NCI-H748 (cell line): ENCODE measurements around the gene LGALS8.
"Not testable (repeated sequence)": the region's sequence is repeated elsewhere in the genome, so short reads cannot be mapped to it uniquely, and the experiment has no call there.

Experiments used
- DNase-seq: peaks from one replicate; lab custom pipeline; 2025; ENCODE audit not compliant: unreplicated experiment; lab: John Stamatoyannopoulos, UW

Gene LGALS8

GRCh38 chr1:236536540-236536939 is 12.8 kb downstream of the LGALS8 start:
- DNase-seq: peak; percentile 11

DNA sequence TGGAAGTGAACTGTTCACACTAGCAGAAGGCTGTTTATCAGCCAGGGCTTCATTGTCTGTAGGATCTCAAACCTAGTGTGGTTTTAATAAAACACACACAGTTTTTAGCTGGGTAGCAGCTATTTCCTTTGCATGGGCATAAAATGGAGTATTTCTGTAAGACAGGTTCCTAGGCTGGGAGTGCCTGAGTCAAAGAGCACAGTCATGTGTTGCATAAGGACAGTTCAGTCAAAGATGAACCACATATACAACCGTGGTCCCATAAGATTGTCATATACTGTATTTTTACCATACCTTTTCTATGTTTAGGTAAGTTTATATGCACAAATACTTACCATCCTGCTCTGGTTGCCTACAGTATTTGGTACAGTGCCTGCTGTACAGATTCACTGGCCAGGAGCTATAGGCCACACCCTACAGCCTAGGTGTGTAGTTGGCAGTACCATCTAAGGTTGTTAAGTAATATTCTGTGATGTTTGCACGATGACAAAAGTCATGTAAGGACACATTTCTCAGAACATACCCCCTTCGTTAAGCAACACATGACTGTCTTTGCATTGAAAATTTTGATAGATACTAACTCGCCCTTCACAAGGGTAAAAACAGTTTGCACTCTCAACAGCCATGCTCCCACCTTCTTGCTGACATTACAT is 17.2 kb downstream of the LGALS8 start:
- DNase-seq: no peak

GRCh38 chr1:236541710-236542109 is 17.9 kb downstream of the LGALS8 start:
- no peak for DNase-seq

- no peak for DNase-seq
These were observed 19.4 kb downstream of the LGALS8 start for GRCh38 chr1:236543065-236543669.

DNA sequence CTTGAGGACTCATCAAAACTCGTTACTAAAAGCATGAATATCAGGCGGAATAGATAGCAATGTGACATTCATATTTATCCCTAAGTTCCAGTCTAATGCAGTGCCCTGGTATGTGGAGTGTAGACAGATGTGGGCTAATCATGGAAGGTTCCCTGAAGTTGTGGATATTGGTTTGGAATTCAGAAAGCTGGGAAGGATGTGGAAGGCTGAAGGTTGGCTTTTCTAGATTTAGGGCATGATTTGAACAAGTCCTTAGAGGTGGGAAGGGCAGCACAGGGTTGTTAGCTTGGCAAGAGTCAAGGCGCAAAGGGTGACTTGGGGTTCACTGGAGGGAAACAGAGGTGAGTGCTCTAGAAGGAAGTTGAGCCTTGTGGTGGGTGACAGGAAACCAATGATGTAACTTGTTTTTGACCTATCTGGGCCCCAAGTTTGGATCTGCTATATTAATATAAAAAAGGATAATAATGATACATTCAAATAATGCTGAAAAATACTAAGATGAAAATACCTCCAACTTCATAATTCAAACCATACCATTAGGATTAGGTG is 21.9 kb downstream of the LGALS8 start:
- DNase-seq: no peak

DNA sequence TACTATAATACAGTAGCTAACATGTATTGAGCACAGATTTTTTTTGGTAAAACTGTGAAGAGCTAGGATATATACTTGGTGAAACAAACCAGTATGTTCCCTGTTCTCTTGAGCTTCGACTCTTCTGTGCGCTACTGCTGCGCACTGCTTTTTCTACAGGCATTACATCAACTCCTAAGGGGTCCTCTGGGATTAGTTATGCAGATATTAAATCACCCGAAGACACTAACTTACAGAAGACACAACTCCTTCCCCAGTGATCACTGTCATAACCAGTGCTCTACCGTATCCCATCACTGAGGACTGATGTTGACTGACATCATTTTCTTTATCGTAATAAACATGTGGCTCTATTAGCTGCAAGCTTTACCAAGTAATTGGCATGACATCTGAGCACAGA is 24.7 kb downstream of the LGALS8 start:
- no peak for DNase-seq

GRCh38 chr1:236550961-236551851 is 27.4 kb downstream of the LGALS8 start:
- DNase-seq: no peak

DNA sequence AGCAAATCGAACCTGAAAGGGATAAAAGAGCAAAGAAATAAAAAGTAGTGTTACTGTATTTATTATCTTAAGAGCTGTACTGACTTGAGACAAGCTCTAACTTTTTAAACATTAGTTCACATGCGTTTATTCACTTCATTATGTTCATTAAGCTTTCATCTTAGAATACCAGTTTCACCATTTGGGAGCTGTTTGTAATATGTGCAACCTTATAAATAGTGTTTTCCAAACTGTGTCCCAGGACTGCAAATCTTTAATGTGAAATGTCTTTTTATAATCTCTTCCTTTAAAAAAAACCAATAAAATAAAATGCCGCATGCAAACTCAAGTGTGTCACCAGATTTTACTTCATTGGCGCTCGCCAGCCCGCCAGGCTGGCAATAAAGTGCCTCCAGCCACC is 28.3 kb downstream of the LGALS8 start:
- no peak for DNase-seq

DNA sequence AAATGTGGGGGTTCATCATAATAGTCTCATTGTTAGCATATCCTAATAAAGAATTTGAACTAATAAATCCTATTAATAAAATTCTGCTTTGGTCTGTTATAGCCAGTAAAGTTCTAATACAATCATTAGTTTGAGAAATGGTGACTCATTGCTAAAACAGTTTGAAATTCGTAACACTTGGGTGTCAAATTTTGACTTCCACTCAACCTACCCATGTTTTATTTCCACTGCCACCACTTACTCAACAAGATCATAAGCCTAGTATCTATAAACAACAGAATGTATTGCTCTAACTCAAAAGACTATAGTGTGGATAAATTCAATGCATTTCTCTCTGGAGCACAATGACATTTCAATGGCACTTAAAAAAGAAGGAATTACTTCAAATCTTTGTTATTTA is 29.1 kb downstream of the LGALS8 start:
- no peak for DNase-seq

DNA sequence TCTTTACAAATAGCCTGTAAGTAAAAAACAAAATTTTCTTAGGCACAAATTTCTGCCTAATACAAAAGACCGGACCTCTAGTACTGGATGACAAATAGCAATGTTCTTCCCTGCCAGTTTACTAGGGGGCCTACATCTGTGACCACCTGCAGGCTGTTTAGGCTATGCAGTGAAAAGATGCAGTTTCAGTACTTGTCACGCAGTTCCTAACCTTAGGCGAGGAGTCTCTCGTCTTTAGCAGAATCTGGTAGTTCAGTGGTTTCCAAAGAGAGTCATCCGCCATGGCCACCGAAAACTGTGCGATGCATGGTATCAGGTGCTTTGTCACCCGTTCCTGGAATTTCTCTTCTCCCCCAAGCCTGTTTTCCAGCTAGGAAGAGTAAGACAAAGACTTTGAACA is 29.6 kb downstream of the LGALS8 start:
- DNase-seq: no peak

DNA sequence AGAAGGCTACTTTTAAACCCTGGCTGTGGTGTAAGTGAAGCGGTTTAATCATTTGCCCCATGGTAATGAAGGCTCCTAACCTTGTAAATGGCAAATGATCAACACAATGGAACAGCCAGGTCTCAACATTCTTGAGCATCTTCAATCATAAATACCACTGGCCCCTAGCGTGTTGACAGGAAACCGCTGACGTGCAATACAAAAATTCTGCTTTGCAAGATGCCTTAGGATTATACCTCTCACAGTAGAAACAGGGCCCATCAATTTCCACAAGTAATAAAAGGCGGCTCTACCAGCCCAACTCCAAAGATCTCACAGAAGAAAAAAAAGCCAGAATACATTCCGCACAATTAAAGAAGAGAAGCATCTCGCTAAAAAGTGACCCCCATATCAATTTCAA is 32.8 kb downstream of the LGALS8 start:
- no peak for DNase-seq

DNA sequence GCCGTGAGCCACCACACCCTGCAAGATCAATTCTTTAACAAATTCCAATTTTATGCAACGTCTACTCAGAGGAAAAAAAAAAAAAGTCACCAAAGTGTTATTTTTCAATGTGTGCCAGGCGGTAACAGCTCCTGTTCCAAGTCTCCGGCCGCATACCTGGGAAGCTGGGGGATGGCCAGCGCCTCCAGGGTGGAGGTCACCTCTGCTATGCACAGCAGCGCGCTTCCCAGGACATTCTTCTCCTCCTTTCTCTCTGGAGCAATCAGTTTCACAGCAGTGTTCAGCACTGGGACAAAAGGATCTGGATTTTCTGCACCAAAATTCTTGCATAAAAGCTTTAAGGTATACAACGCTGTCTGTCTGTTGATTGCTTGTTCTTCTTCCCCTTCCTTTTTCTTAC is 34.3 kb downstream of the LGALS8 start:
- DNase-seq: no peak

DNA sequence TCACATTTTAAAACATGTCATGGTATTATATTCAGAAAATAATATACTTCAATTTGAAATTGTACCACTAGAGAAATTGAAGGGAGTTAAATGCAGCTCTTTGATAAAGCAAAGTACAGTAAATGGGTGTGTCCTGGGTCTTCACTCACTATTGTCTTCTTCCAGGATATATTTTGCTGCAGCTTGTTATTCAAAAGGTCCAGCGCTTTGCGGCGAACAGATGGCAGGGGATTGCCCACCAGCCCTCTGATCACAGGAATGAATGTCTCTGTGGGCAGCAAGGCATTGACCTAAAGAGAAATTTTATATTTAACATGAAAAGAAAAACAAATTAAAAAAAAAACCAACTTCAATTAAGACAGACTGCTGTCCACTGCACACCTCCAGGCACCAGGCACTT is 35.1 kb downstream of the LGALS8 start:
- no peak for DNase-seq

GRCh38 chr1:236560213-236560771 is 36.5 kb downstream of the LGALS8 start:
- DNase-seq: no peak

DNA sequence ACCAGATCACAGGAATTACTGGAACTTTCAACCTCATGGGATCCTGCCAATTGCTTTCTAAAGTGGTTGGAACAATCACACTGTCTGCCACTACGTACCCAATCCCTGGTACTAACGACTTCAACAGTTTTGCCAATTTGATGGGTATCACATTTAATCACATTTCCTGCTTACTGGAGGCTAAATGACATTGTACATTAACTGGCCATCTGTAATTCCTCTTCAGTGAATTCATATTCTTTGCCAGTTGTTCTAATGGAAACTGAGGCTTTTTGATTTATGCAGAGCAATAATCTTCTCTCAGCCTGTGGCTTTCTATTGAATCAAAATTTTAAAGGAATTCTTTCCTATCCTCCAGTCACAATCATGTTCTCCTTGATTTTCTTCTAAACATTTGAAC is 38.2 kb downstream of the LGALS8 start:
- no peak for DNase-seq

GRCh38 chr1:236565530-236565929 is 41.7 kb downstream of the LGALS8 start:
- no peak for DNase-seq

DNA sequence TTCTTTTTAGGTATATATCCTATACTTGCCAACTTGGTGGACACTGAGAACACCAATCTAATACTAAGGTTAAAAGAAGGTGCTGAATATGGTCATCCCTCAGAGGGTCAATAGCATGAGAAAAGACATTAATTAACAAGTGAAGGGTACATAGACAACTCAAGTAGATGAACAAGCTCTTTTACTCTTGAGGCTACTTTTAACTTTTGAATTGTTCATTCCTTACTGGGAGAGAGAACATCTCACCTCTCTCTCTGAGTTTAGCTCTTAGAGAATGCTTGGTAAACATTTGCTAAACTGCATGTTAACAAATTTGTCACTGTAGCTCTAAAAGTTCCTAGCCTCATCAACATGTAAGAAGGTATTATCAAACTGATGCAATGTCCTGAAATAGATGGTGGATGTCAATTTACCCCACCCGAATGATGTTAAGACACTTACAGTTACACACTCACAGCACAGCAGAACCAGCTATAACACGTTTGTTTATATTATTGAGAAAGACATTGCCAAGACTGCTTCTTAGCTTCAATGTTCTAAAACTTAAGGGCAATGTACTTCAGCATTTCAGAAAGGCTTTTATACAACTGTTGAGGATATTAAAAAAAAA is 44.6 kb downstream of the LGALS8 start:
- DNase-seq: no peak

GRCh38 chr1:236575523-236575922 is 51.7 kb downstream of the LGALS8 start:
- no peak for DNase-seq

DNA sequence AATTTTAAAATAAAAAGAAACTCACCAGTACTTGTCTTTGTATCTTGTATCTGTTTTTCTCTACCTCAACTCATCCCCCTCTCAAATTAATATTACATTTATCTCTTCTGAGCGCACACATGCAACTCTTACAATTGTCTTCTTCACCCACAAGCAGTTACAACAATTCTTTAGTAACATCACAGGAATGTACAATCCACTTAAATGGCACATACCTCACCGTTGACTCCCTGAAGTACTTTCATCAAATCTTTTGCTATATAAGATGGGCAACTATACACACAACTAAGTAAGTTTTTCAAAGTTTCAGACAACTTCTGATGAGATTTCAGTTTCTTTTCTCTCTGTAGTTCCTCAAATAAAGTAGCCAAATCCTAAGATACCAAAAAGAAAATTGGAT is 52.2 kb downstream of the LGALS8 start:
- DNase-seq: no peak

DNA sequence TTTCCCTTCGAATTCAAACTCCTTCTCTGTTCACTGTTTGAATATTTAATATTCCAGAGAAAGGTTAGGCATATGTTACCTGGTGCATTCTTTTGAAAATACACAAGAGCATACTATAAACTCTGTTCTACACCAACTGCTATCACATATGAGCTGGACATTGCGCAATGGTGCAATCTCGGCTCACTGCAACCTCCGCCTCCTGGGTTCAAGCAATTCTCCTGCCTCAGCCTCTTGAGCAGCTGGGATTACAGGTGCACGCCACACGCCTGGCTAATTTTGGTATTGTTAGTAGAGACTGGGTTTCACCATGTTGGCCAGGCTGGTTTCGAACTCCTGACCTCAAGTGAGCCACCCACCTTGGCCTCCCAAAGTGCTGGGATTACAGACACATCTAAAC is 53.3 kb downstream of the LGALS8 start:
- not testable (repeated sequence) for DNase-seq

DNA sequence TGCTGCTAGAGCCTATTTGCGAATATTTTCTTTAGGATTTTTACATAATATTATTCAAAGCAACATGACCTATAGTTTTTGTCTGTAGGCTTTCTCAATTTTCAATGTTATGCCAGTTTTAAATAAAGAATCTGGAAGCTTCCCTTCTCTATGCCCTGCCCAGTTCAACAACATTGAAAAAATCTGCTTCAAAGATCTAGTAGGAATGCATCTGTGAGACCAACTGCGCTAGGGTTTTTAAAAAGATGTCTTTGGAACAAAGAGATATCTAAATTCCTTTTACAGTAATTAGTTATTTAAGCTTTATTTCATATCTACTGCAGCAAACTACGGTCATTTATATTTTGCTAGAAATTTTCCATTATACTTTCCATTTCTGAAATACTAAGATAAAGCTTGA is 54.9 kb downstream of the LGALS8 start:
- DNase-seq: no peak
